ENCODE results near the gene TSACC.

The TSACC gene

DNA sequence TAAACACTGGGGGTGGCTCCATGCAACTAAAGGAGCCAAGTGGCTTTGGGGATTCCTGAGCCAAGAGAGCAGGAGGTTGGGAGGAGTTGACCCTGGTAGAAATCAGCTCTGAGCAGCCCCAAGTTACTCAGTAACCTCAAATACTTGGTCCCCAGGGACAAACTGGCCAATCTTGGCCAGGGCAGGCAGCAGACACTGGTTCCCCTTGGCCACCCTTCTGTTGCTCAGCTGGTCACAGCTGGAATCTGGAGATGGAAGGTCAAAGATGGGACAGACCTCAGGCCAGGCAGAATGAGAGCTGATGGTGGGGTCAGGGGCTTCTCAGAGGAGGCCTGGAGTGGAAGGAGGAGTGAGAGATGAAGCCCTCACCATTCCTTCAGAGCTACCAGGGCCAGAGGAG is 27.4 kb downstream of the TSACC start:
- TF ChIP-seq GATA2 (IDR thresholded peaks at IDR 0.05; ENCODE audit: low read depth, low read length) (no peak), GATA3 (IDR thresholded peaks at IDR 0.05; ENCODE audit: low read depth, low read length) (no peak)

DNA sequence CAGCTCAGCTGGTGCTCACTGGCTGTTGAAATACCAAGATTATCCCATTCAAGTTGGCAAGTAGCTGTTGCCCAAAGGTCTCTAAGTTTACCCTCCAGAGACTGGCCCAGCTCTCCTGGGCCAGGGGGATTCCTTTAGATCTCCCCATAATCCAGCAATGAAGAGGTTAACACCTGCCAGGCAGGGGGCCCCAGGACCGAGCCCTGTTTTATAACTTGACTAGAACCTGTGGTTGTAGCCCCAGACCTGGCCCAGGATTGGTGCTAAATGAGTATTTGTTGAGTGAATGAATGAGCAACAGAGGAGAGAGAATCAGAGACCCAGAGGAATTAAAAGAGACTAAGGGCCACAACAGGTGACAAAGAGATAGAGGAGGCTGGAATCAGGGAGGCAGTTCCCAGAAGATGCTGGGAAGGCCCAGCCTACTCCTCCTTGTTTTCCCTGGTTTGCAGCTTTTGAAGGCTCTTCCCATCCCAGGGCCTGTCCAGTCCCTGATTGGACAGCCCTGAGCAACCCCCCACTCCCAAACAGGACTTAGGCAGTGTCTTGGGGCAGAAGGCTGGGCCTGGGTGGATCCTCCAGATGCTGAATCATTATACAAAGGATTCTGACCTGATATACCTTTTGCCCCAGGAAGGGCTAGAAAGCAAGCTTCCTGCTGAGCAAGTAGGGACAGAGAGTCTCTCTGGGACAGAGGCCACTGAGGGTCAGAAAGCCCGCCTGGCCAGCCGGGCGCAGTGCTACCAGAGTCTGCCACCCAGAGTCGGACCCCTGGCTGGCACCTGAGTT is 28.2 kb downstream of the TSACC start:
- no peak for TF ChIP-seq GATA3 (IDR thresholded peaks at IDR 0.05; ENCODE audit: low read depth, low read length)
- TF ChIP-seq GATA2 (IDR thresholded peaks at IDR 0.05; ENCODE audit: low read depth, low read length), result no peak

DNA sequence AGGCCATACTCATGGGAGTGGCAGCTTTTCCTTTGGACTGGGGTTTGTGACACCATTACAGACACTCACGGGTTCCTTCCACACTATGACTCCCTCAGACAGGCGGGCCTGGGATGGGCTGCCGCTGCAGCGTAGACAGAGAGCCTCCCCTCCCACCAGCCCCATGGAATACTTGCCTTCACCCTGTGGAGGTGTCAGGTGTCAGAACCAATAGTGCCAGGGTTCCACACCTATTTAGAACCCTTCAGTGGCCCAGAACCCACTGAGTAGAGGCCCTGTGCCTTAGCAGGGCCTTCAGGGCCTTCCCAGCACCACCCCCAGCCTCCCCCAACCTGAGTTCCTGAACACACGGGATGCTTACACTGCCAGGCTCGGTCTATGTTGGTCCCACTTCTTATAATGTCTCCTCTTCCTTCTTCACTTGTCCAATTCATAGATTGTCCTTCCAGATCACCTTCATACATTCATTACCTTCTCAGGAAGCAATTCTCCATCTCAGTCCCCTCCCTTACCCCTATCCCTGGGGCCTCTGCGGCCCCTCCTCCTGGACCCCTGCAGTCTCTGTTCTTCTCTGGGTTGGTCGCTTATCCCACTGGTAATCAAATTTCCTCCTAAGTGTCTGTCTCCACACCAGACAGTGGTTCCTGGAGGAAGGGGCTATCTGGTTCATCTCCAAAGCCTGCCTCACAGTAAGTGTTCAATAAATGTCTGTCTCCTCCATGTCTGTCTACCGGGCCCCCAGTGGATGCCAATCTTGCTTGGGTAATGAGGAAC is 29.2 kb downstream of the TSACC start:
- TF ChIP-seq GATA3 (IDR thresholded peaks at IDR 0.05; ENCODE audit: low read depth, low read length), result no peak; the same call in 1 of the 2 replicates

DNA sequence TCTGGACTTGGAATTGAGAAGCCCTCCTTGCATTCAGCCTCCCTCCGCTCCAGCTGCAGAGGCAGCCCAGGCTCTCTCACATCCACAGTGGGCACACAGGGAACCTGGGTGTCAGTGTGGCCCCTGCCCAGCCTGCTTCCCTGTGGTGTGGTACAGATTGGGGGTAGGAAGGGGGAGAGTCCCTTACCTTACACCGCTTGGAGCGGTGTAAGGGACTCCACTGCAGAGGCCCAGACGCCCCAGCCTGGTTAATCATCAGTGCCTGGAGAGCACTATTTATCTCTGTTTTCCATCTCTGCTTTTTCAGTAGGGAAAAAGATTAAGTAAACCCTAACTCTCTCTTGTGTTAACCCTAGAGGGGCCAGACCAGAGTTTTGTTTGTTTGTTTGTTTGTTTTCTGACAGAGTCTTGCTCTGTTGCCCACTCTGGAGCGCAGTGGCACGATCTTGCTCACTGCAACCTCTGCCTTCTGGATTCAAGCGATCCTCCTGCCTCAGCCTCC is 29.9 kb downstream of the TSACC start:
- TF ChIP-seq GATA2 (IDR thresholded peaks at IDR 0.05; ENCODE audit: low read depth, low read length), result peak; percentile 90
- 0 out of 2 replicates have a peak, but pooled peaks have one; percentile 45 for TF ChIP-seq GATA3 (IDR thresholded peaks at IDR 0.05; ENCODE audit: low read depth, low read length)

DNA sequence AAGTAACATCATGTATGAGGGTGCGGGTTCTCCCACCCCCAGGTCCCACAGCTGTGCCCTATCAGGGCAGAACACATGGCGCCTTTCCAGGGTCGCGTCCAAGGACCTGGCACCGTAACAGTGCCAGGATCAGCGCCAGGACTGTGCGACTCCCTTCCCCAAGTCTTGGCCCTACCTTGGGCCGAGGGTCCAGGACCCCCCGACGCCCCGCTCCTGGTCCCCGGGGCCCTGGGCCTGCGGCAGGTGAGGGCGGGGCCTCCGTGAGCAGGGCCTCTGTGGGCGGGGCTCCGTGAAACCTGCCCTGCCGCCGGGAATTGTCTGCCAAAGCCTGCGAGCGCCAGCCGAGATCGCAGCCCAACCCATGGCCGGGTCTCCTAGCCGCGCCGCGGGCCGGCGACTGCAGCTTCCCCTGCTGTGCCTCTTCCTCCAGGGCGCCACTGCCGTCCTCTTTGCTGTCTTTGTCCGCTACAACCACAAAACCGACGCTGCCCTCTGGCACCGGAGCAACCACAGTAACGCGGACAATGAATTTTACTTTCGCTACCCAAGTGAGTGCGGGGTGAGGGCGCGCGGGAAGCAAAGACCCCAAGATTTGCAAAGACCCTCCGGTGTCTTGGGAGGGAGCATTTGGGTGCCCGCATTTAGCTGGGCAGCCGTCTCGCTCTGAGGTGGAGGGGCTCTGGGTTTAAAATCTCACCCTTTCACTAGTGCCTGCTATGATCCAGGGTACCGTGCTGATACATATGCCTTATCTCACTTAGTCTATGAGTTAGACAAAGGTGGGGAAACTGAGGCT is 30.8 kb downstream of the TSACC start, which contains the start of gene RHBG:
Gene RHBG (plus strand): TSS at position 323 of the 796 bp plus-strand sequence. CDS start 39 bp downstream, at position 362.
- TF ChIP-seq GATA2 (IDR thresholded peaks at IDR 0.05; ENCODE audit: low read depth, low read length) (no peak), GATA3 (IDR thresholded peaks at IDR 0.05; ENCODE audit: low read depth, low read length) (no peak)

DNA sequence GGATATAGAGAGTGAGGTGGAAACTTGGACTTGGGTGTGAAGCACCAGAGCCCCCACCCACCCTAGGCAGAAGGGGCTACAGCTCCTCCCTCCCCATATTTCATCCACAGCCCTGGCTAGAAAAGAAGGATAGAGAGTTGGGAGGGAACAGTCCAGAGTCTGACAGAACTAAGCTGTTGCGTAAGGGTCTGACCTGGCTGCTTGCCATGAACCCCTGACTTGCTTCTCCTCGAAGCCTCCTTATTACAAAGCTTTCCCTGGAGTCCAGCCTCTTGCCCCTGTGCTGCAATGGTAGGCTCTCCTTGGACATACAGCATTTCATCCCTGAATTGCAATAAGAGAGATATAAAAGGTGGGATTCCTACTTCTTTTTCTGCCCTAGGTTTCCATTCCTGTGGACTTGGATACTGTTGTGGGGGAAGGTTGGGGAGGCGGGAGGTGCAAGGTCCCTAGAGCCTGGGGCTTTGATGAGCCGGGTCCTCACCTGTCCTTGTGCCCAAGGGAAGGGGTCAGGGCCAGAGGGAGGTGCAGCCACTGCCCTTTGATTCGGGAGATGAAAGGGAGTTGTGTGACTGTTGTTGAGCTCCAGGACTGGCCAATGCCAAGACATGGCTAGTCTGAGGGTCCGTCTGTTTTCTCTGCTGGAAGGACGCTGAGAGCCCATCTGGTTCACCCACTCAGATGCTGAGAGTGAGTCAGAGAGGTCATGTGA is 33.4 kb downstream of the TSACC start:
- no peak for TF ChIP-seq GATA3 (IDR thresholded peaks at IDR 0.05; ENCODE audit: low read depth, low read length)
- TF ChIP-seq GATA2 (IDR thresholded peaks at IDR 0.05; ENCODE audit: low read depth, low read length), result no peak

DNA sequence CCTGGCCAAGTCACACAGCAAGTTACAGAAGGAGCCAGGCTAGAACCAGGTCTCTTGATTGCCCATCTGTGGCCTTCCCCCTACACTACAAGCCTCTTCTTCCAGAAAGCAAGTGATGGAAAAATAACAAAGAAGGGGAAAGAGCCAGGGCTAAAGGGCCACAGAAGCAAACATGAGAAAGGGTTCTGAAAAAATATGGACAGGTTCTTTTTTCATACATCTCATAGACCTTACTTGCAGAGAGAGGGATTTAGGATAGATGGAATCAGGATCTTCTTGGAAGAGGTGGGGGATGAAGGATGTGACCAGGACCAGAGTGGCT is 33.9 kb downstream of the TSACC start:
- no peak for TF ChIP-seq GATA3 (IDR thresholded peaks at IDR 0.05; ENCODE audit: low read depth, low read length)
- TF ChIP-seq GATA2 (IDR thresholded peaks at IDR 0.05; ENCODE audit: low read depth, low read length), result no peak

DNA sequence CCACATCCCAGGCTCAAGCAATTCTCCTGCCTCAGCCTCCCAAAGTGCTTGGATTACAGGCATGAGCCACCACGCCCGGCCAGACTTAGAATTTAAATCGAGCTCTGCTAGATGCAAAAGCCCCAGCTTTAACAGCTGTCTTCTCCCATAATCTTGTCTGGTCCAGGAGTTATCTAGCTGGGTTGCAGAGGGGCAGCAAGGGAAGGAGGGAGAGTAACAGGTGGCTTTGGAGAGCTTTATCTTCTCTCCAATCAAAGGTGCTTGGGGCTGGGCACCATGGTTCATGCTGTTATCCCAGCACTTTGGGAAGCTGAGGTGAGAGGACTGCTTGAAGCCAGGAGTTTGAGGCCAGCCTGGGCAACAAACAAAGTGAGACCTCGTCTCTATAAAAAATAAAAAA is 34.5 kb downstream of the TSACC start:
- TF ChIP-seq GATA2 (IDR thresholded peaks at IDR 0.05; ENCODE audit: low read depth, low read length) (no peak), GATA3 (IDR thresholded peaks at IDR 0.05; ENCODE audit: low read depth, low read length) (no peak)

DNA sequence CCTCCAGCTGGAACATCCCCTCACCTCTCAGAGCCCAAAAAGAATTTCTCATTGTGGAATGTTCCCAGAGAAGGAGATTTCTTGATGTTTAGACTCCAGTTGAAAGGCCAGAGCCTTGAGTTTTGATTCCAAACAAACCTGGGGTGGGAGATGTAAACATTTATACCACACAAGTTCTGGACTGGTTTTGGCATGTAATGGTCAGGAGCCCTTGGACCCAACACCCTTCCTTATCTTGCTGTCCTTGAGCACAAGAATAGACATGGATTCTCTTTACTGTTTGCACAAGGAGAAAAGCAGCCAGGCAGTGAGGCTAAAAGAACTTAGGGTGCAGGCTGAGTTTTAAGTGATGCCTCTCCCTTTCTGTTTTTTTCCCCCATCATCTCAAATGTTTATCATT is 35.2 kb downstream of the TSACC start:
- TF ChIP-seq GATA3 (IDR thresholded peaks at IDR 0.05; ENCODE audit: low read depth, low read length) (no peak), GATA2 (IDR thresholded peaks at IDR 0.05; ENCODE audit: low read depth, low read length) (no peak)

DNA sequence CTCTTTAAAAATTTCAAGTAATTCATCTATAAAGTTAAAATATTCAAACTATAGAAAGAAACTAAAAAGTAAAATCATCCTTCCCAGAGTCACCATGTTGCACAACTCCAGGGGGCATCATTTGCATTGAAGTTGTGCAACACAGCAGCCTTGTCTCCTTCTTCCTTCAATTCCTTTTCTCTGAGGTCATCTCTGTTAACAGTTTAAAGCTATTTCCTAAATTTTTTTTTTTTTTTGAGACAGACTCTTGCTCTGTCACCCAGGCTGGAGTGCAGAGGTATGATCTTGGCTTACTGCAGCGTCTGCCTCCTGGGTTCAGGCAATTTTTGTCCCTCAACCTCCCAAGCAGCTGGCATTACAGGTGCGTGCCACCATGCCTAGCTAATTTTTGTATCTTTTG is 37.8 kb downstream of the TSACC start:
- TF ChIP-seq GATA3 (IDR thresholded peaks at IDR 0.05; ENCODE audit: low read depth, low read length), result no peak
- no peak for TF ChIP-seq GATA2 (IDR thresholded peaks at IDR 0.05; ENCODE audit: low read depth, low read length)

DNA sequence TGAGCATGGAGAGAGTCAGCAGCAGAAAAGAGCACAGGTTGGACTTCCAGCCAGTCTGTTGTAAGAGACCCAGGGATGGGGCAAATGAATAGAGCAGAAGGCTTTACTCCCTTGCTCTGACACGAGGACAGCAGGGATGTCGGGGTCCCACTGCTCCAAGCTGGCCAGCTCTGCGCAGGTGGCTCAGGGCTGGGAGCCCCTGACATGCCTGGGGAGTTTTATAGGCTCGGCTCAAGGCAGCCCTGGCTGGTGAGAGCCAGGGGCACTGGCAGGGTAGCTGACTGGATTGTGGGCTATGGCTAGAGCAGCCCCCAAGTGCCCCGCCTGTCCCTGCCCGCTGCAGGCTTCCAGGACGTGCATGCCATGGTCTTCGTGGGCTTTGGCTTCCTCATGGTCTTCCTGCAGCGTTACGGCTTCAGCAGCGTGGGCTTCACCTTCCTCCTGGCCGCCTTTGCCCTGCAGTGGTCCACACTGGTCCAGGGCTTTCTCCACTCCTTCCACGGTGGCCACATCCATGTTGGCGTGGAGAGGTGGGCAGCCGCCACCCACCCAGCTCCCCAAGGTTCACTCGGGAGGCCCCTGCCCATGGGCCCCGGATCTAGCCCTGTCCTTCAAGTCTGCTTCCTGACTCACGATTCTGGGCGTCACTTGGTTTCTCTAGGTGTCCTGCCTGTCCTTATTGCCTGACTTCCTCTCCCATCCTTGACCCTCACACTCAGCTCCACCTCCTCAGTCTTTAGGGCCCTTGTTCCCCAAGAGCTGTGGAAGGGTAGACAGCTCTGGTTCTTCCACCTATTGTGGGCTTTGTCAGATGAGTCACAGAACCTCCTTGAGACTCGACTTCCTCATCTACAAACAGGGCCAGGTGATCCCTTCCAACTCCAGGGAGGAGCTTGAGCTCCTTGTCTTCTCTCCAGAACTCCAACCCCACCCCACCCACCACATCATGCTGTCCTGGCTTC is 38.9 kb downstream of the TSACC start:
- TF ChIP-seq GATA2 (IDR thresholded peaks at IDR 0.05; ENCODE audit: low read depth, low read length) (no peak), GATA3 (IDR thresholded peaks at IDR 0.05; ENCODE audit: low read depth, low read length) (no peak)

DNA sequence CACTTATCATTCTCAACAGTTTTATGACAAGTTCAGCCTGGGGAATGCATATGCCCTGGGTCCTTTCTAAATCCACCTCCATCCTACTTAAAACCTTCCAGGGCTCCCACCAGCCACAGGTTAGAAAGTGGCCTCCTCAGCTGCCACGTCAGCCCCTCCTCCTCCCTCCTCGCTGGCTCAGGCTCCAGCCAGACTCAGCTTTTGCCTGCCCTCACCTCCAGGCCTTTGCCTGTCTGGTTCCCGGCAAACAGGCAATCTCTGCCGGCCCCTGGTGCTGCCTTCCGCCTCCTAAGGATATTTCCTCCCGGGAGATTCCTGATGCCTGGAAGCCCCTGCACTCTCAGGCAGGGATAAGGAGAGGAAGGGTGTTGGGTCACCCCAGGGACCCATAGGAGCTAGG is 40.2 kb downstream of the TSACC start:
- TF ChIP-seq GATA2 (IDR thresholded peaks at IDR 0.05; ENCODE audit: low read depth, low read length) (no peak), GATA3 (IDR thresholded peaks at IDR 0.05; ENCODE audit: low read depth, low read length) (no peak)
